B cell (primary cell): ENCODE measurements around the gene LRIT3. TPM values are rescaled to one million over a fixed set of nuclear protein-coding genes. Genes with fewer than 3 reads are reported as not detected.
"Not testable (repeated sequence)": the region's sequence is repeated elsewhere in the genome, so short reads cannot be mapped to it uniquely, and the experiment has no call there.

Source experiments
- ATAC-seq: fragments of 200-7000 bp; cut with Tn5 transposase; one replicate; pipeline ENCODE4 v1.10.0; 2021; ENCODE audit warnings: low read depth, mild to moderate bottlenecking, moderate number of reproducible peaks, moderate library complexity
- CTCF ChIA-PET: fragments of 350-600 bp; sonication (Branson Sonifier 250); formaldehyde crosslinking; loops from one replicate; lab custom pipeline; 2021; ENCODE audit warnings: antibody characterized with exemption, inconsistent platforms; lab: Charles Lee
- POLR2A ChIA-PET: fragments of 350-600 bp; sonication (Branson Sonifier 250); formaldehyde crosslinking; loops from one replicate; lab custom pipeline; 2021; ENCODE audit warnings: antibody characterized with exemption; lab: Charles Lee
- DNase-seq: peaks from one replicate; pipeline ENCODE4 v3.0.0; 2013
- H2AFZ ChIP-seq: 2 replicates; pipeline ENCODE4 v1.6.1; 2012; ENCODE audit warnings: mild to moderate bottlenecking, low read depth, low read length; ENCODE audit not compliant: insufficient read depth, poor library complexity, severe bottlenecking
- H3K27ac ChIP-seq, 2 donors: 1 replicate in 1 of 2; 2 replicates in 1 of 2; pipeline ENCODE4 v1.5.1; 2012 to 2013; ENCODE audit warnings: low read length in 2 of 2, mild to moderate bottlenecking in 2 of 2, moderate library complexity in 1 of 2
- H3K27me3 ChIP-seq, 4 experiments: fragments of 200-600 bp in 1 of 4; sonication (generic) in 1 of 4; replicated peaks in 1 of 4; 1 replicate in 2 of 4; 2 replicates in 2 of 4; pipeline versions ENCODE4 v1.6.1 to v1.7.0; 2013 to 2016; ENCODE audit warnings: low read length in 3 of 4, mild to moderate bottlenecking in 2 of 4, mixed read lengths in 1 of 4, moderate library complexity in 1 of 4; ENCODE audit not compliant: insufficient read depth in 4 of 4, control insufficient read depth in 3 of 4; ENCODE audit errors: control extremely low read depth in 1 of 4
- H3K36me3 ChIP-seq, 2 experiments: replicated peaks in 1 of 2; 1 replicate in 1 of 2; 2 replicates in 1 of 2; pipeline versions ENCODE4 v1.6.1 to v1.7.1; 2013; ENCODE audit warnings: low read length in 1 of 2; ENCODE audit not compliant: insufficient read depth in 2 of 2, control insufficient read depth in 1 of 2; ENCODE audit errors: control extremely low read depth in 1 of 2, extremely low read depth in 1 of 2
- H3K4me1 ChIP-seq, 2 donors: fragments of 200-600 bp in 1 of 2; sonication (generic) in 1 of 2; 1 replicate in 1 of 2; 2 replicates in 1 of 2; pipeline versions ENCODE4 v1.5.1 to v1.6.1; 2013 to 2017; ENCODE audit warnings: low read length in 2 of 2; ENCODE audit not compliant: control insufficient read depth in 2 of 2, insufficient read depth in 2 of 2
- H3K4me2 ChIP-seq: replicated peaks from 2 replicates; pipeline ENCODE3; 2012; ENCODE audit warnings: mild to moderate bottlenecking, low read depth, low read length; ENCODE audit not compliant: poor library complexity, severe bottlenecking
- H3K4me3 ChIP-seq, 5 experiments: fragments of 200-600 bp in 1 of 5; sonication (generic) in 1 of 5; 1 replicate in 3 of 5; 2 replicates in 2 of 5; pipeline versions ENCODE4 v1.5.1 to v1.7.0; 2011 to 2016; ENCODE audit warnings: low read length in 4 of 5, mild to moderate bottlenecking in 4 of 5, low read depth in 2 of 5, control low read depth in 1 of 5, moderate library complexity in 1 of 5; ENCODE audit not compliant: insufficient read depth in 1 of 5; ENCODE audit errors: control extremely low read depth in 1 of 5, extremely low read depth in 1 of 5
- H3K79me2 ChIP-seq: fragments of 200-600 bp; sonication (generic); one replicate; pipeline ENCODE4 v1.6.0; 2016; ENCODE audit warnings: low read length; ENCODE audit not compliant: control insufficient read depth, insufficient read depth
- H3K9ac ChIP-seq: fragments of 200-600 bp; sonication (generic); 2 replicates; pipeline ENCODE4 v1.6.1; 2017; ENCODE audit warnings: mild to moderate bottlenecking, low read length, moderate library complexity
- H3K9me3 ChIP-seq, 3 donors: one replicate each; pipeline versions ENCODE4 v1.6.1 to v1.7.1; 2013; ENCODE audit warnings: low read length in 2 of 3; ENCODE audit not compliant: control insufficient read depth in 2 of 3, insufficient read depth in 1 of 3; ENCODE audit errors: control extremely low read depth in 1 of 3
- H4K20me1 ChIP-seq: 2 replicates; pipeline ENCODE4 v1.6.0; 2012; ENCODE audit warnings: mild to moderate bottlenecking, low read length; ENCODE audit not compliant: insufficient read depth, control insufficient read depth, poor library complexity, severe bottlenecking
- H3K27ac Mint-ChIP-seq: one replicate; pipeline ENCODE4 v1.8.0; 2021; ENCODE audit warnings: mixed read lengths
- H3K27me3 Mint-ChIP-seq: one replicate; pipeline ENCODE4 v1.8.0; 2021; ENCODE audit warnings: mixed read lengths
- H3K4me1 Mint-ChIP-seq: one replicate; pipeline ENCODE4 v1.8.0; 2021; ENCODE audit warnings: mixed read lengths
- H3K4me3 Mint-ChIP-seq: one replicate; pipeline ENCODE4 v1.8.0; 2021; ENCODE audit warnings: mixed read lengths
- H3K9me3 Mint-ChIP-seq: one replicate; pipeline ENCODE4 v1.8.0; 2022; ENCODE audit warnings: mixed read lengths; ENCODE audit not compliant: insufficient read depth
- CTCF ChIP-seq: fragments of 200-600 bp; IDR thresholded peaks from one replicate; pipeline ENCODE4 v1.8.0; 2022; ENCODE audit warnings: antibody characterized with exemption, mild to moderate bottlenecking
- EZH2 ChIP-seq: IDR thresholded peaks from 2 replicates; pipeline ENCODE4 v1.6.1; 2012; ENCODE audit warnings: borderline replicate concordance, low read depth, mild to moderate bottlenecking, moderate library complexity, low read length; ENCODE audit not compliant: insufficient read depth, poor library complexity, severe bottlenecking
- WGBS: methylation state at CpG from one replicate; pipeline ENCODE4 v1.1.5; 2013; ENCODE audit warnings: missing lambda C conversion rate; ENCODE audit not compliant: insufficient coverage; 5-methylcytosine and 5-hydroxymethylcytosine counted together
- intact Hi-C: fragments of 100-400 bp; cut with micrococcal nuclease; formaldehyde crosslinking; loops from one replicate; pipeline ENCODE4 v1.10.0; 2022
- polyA plus RNA-seq: library from polyadenylated mRNA; depleted of rRNA; stranded (reverse); fragments of >200 nt; gene quantifications from 2 replicates; pipeline ENCODE4 v1.2.3, GENCODE V29; 2012
- total RNA-seq, 2 donors: library from RNA; stranded (reverse); fragments of 120-200 nt in 1 of 2; gene quantifications; 1 replicate in 1 of 2; 2 replicates in 1 of 2; pipeline versions ENCODE4 v1.2.3 to v1.2.4, GENCODE V29; 2013 to 2022

The LRIT3 gene
- total and polyA plus RNA-seq, 2 donors (not counting 1 experiment from before 2014, with no cell fraction given), result 0.21 to 0.32 TPM

GRCh38 chr4:109873791-109874514 is 26.0 kb downstream of the LRIT3 start:
- H3K27me3 ChIP-seq, result no peaks in the 10 kb centered on the region
- no peaks in the 10 kb centered on the region for H3K36me3 ChIP-seq
- H3K9ac ChIP-seq, result no peak overlapping the region
- Mint-ChIP-seq H3K4me3 (no peak overlapping the region), H3K27ac (no peak overlapping the region), H3K27me3 (peaks cover 5% of the 10 kb centered on the region), H3K9me3 (no peaks in the 10 kb centered on the region), H3K4me1 (no peaks in the 10 kb centered on the region)
- H3K79me2 ChIP-seq, result no peaks in the 10 kb centered on the region
- DNase-seq, result no peak
- no peak overlapping the region for H3K4me3 ChIP-seq
- TF ChIP-seq CTCF (no peak), EZH2 (no peak)
- WGBS, result 77% methylated on average over 9 of the region's 11 CpGs
- peaks cover 0 to under 1% (median 0%) of the 10 kb centered on the region in 3 donors for H3K9me3 ChIP-seq
- H3K4me2 ChIP-seq, result no peak overlapping the region
- no peaks in the 10 kb centered on the region for H4K20me1 ChIP-seq
- intact Hi-C loops, result no loop called here
- CTCF ChIA-PET, result interaction anchor here (0.6 kb wide), 1 partner anchor 93 kb away, joined by 3 read pairs; no protein-coding TSS in a partner anchor
- H3K4me1 ChIP-seq, result no peaks in the 10 kb centered on the region
- no peak overlapping the region for H3K27ac ChIP-seq
- no peak overlapping the region for H2AFZ ChIP-seq
- ATAC-seq, result no peak
- POLR2A ChIA-PET, result no interaction called here

- no peaks in the 10 kb centered on the region for H3K9me3 Mint-ChIP-seq
- intact Hi-C loops, result no loop called here
- TF ChIP-seq EZH2 (no peak), CTCF (no peak)
Observed at GRCh38 chr4:109875106-109875505, 27.2 kb downstream of the LRIT3 start.

GRCh38 chr4:109875553-109875952 is 27.6 kb downstream of the LRIT3 start:
- H3K27me3 ChIP-seq, ATAC-seq, H3K9me3 ChIP-seq, H4K20me1 ChIP-seq, CTCF ChIA-PET, H3K4me2 ChIP-seq, H3K4me3 Mint-ChIP-seq, H3K4me1 Mint-ChIP-seq, H3K79me2 ChIP-seq, H3K9me3 Mint-ChIP-seq, H3K4me1 ChIP-seq, H3K9ac ChIP-seq, POLR2A ChIA-PET, H3K36me3 ChIP-seq, DNase-seq, H3K4me3 ChIP-seq, intact Hi-C loops, H3K27ac Mint-ChIP-seq, H3K27ac ChIP-seq, H2AFZ ChIP-seq: not testable (repeated sequence)
- peaks cover 11% of the 10 kb centered on the region for H3K27me3 Mint-ChIP-seq
- 100% methylated on average over 1 of the region's 2 CpGs for WGBS

More at GRCh38 chr4:109875106-109875505, 27.2 kb downstream of the LRIT3 start:
- H3K9ac ChIP-seq, result no peak overlapping the region
- no peaks in the 10 kb centered on the region for H3K79me2 ChIP-seq
- H3K27ac Mint-ChIP-seq, result no peak overlapping the region
- DNase-seq (no peak), ATAC-seq (no peak)
- H3K27me3 Mint-ChIP-seq, result peaks cover 11% of the 10 kb centered on the region
- H3K4me1 Mint-ChIP-seq, result no peaks in the 10 kb centered on the region
- no peak overlapping the region for H3K4me3 ChIP-seq
- H3K27me3 ChIP-seq, result no peaks in the 10 kb centered on the region
- ChIA-PET POLR2A (no interaction called here), CTCF (no interaction called here)
- H3K9me3 ChIP-seq, result peaks cover 0 to 3% (median 0%) of the 10 kb centered on the region in 3 donors
- H3K4me2 ChIP-seq, result no peak overlapping the region
- H2AFZ ChIP-seq, result no peak overlapping the region
- H3K27ac ChIP-seq, result no peak overlapping the region
- H3K4me1 ChIP-seq, result no peaks in the 10 kb centered on the region
- 94% methylated on average over 1 of the region's 1 CpG for WGBS
- no peak overlapping the region for H3K4me3 Mint-ChIP-seq
- H4K20me1 ChIP-seq, result no peaks in the 10 kb centered on the region
- no peaks in the 10 kb centered on the region for H3K36me3 ChIP-seq
